GM19438 (cell line): ENCODE data around the gene SDCBP2.

ENCODE experiments used
- ATAC-seq: cut with Tn5 transposase; IDR thresholded peaks from one replicate; pipeline ENCODE4 v1.9.1; 2021; ENCODE audit warnings: low read depth; ENCODE audit not compliant: unreplicated experiment

Gene SDCBP2

DNA sequence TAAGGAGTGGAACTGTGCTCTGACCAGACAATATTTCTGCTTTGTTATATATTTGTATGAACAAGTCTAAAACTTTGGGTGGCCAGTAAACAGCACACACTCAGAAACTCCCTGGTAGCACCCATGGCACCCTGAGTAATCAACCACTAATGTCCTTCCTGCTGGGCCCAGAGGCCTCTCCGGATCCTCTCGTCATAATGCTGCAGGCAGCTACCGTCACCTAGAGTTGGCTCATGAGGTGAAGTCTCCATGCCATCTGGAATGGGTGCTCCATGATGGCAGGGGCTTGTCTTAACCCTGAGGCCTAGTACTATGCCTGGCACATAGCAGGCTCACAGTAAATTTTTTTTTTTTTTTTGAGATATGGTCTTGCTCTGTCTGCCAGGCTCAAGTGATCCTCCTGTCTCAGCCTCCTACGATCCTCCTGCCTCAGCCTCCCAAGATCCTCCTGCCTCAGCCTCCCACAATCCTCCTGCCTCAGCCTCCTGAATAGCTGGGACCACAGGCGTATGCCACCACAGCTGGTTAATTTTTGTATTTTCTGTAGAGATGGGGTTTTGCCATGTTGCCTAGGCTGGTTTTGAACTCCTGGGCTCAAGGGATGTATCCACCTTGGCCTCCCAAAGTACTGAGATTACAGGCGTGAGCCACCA is 3.0 kb upstream of the SDCBP2 start:
- ATAC-seq = no peak

- no peak for ATAC-seq
Observed at GRCh38 chr20:1331101-1331500, 2.2 kb upstream of the SDCBP2 start.

DNA sequence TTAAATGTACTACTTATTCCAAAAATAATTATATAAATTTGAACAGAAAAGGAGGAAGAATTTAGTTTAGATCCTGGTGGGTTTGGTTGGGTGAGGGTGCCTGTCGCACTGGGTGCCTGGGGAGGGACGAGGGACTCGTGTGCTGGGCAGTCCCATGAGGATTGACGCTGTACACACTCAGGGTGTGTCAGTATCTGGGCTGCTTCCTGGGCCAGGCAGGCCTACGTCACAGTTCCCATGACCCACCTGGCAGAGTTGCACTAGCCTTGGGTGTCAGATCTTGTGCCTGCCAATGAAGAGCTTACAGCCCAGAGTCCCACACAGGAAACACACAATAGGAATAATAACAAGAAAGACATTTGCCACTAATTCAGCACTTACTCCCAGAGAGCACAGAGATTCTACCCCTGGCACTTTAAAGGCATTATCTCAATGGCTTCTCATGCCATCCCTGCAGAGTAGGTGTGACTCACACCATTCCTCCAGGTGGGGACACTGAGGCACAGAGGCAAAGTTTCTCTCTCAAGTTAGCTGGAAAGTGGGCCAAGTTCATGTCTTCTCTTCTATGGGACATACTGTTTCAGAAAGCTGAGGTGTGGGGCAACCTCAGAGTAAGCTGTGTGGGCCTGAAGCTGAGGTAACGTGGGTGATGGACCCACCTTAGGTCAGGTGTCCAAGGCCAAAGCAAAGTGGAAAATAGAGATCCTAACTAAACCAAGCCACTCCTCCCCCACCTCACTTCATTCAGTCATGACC is 1.3 kb upstream of the SDCBP2 start:
- no peak for ATAC-seq

- no peak for ATAC-seq
Observed at GRCh38 chr20:1327827-1328679, 886 bp downstream of the SDCBP2 start.

- ATAC-seq = no peak
Observed at GRCh38 chr20:1327241-1327653, 1.7 kb downstream of the SDCBP2 start.

DNA sequence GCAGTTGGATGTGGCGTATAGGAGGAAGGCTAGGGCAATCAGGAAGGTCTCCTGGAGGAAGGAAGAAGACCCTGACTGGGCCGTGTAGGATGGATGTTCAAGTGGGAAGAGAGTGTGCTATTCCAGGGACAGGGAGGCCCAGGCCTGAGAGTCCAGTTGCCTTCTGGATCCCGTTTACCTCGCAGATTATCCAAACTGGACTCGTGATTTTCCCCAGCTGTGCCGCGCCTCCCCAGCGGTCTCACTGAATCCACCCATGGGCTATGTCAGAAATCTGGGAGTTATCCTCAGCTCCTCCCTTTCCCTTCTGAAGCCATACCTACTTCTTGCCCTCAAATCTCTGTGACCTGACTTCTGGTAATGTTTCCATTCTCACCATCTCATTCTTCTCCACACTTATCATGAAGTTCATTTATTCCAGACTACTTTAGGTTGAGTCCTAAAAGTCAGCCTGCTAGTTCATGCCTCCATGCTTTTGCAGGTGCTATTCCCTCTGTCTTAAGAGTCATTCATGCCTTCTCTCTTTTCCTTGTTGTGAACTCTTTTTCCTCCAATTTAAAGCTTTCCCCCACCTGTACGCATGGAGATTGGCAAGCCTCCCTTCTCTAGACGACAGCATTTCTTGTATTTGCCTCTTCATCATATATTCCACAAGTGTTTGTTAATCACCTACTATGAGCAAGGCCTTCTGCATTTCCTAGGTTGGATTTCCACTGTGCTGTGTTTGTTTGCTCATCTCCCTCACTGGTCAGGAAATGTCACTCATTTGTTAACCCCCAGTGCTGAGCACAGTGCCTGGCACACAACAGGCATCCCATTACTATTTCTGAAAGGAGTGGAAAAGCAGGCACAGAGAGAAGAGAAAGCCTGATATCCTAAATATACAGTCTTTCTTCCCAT is 2.7 kb downstream of the SDCBP2 start:
- ATAC-seq = no peak

GRCh38 chr20:1325173-1326030 is 3.5 kb downstream of the SDCBP2 start:
- peak; percentile 87 for ATAC-seq

DNA sequence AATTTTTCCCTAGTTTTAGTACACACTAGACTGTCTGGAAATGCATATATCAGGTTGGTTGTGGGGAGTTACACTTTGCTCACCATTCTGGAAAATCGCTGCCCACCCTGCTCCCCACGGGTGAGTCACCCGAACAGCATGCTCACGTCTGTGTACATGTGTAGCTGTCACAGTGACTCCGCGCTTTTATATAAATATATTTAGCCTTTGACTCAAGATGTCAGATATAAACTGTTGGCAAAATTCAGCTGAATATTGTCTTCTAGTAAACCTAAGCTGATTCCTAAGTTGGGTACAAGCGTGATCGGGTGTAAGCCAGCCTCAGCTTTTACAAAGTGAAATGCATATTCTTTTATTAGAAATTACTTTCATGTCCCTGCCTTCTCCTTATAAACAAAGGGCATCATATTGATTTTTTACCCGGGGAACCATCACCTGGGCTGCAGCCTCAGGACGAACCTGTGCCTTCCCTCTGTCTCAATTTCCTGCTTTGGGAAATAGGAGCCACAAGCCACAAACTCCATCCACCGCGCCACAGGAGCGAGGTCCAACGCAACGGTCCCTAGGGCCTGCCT is 4.3 kb downstream of the SDCBP2 start:
- ATAC-seq = no peak

GRCh38 chr20:1323830-1324597 is 4.9 kb downstream of the SDCBP2 start:
- no peak for ATAC-seq

- ATAC-seq = no peak
Observed at GRCh38 chr20:1323256-1323655, 5.7 kb downstream of the SDCBP2 start.

GRCh38 chr20:1322511-1323245 is 6.3 kb downstream of the SDCBP2 start:
- no peak for ATAC-seq

DNA sequence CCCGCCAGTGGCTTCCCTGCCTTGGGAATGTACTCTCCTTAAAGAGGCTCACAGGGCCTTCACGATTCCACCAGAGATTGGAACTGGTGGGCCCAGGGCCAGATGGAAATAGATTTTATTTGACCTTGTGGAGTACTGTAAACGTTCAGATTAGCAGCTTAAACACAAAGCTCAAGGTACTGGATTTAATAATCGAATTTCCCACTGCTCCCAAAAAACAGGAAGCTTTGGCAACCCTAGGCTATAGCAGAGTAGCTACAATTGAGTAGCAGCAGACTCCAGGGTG is 7.3 kb downstream of the SDCBP2 start:
- no peak for ATAC-seq

GRCh38 chr20:1320902-1321653 is 7.9 kb downstream of the SDCBP2 start:
- no peak for ATAC-seq

- ATAC-seq = no peak
Observed at GRCh38 chr20:1320016-1320415, 8.9 kb downstream of the SDCBP2 start.

DNA sequence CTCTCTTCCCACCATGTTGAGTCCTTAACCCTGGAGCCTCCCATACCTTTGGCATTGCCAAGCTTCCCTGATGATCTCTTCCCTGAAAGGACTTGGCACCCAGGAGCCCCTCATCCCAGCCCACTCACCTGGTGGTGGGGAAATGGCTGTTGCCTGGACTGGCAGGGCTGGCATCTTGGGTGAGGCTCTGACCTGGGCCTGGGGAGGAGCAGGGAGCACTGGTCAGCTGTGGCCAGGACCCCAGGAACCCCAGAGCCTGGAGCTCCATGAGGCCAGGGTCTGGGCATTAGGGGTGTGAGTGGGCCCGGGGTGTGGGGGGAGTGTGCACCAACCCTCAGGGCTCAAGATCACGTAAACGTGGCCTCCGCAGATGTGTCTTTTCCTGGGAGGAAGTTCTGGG is 9.5 kb downstream of the SDCBP2 start:
- ATAC-seq = no peak

DNA sequence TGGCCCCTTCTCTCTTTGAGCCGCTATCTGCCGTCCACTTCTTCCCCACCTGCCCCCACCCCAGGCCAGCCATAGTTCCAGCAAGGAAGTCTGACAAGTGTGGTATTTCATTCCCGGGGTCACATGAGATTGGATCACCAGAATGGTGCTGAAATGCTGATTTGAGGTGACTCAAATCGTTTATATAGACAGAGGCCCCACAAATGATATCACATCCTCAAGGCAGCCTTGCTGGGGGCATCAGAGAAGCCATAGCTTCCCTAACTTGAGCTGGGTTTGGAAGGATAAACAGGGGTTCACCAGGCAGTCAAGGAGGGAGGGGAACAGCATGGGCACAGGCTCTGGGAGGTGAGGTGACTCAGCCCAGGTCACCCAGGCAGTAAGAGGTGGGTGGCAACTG is 9.9 kb downstream of the SDCBP2 start:
- no peak for ATAC-seq

DNA sequence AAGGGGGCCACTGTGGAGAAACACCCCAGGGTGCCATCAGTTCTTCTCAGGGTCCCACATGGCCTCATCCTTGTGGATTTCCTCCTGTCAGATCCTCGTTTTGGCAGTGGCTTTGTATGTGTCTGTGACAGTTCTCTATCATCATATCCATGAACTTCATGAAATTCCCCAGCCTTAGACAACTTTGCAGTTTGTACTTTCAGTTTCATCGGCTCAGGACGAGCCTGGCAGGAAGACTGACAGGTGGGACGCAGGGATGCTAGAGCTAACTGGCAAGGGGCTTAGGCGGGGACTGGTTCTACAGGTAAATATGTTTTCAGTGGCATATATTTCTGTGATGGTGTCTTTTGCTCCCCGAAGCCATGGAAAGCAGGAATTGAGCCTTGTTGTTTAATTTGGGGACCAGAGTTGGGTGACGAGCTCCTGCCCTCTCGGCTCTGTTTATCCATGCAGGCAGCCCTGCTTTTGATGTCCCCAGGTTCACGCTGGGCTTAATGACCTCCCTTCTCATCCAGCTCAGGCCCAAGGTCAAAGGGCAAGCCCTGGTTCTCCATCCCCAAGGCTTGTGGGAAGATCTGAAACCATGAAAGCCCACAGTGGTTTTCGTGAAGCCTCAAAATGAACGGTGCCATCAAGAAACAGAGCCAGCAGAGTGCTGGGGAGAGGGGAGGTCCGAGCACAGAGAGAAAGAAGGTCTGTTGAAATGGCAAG is 11.2 kb downstream of the SDCBP2 start:
- ATAC-seq = no peak
